Stimulated activated naive CD8-positive, alpha-beta T cell treated with anti-CD3 and anti-CD28 coated beads, Interleukin-15, Interleukin-2, amounts not matched to agents 100 ng/mL and 50 ng/mL, for 24 hours (primary cell): ENCODE results near the gene ENOPH1.

Experiments used
- H3K27ac Mint-ChIP-seq: one replicate; pipeline ENCODE4 v1.8.0; 2021; ENCODE audit warnings: mild to moderate bottlenecking, mixed read lengths
- H3K27me3 Mint-ChIP-seq: one replicate; pipeline ENCODE4 v1.8.0; 2021; ENCODE audit warnings: mixed read lengths
- H3K36me3 Mint-ChIP-seq: one replicate; pipeline ENCODE4 v1.8.0; 2021; ENCODE audit warnings: low read depth, mixed read lengths
- H3K4me1 Mint-ChIP-seq: one replicate; pipeline ENCODE4 v1.8.0; 2021; ENCODE audit warnings: low read depth, mixed read lengths
- H3K4me3 Mint-ChIP-seq: one replicate; pipeline ENCODE4 v1.8.0; 2021; ENCODE audit warnings: mild to moderate bottlenecking, mixed read lengths
- H3K9me3 Mint-ChIP-seq: one replicate; pipeline ENCODE4 v1.8.0; 2021; ENCODE audit warnings: mixed read lengths

The ENOPH1 gene

DNA sequence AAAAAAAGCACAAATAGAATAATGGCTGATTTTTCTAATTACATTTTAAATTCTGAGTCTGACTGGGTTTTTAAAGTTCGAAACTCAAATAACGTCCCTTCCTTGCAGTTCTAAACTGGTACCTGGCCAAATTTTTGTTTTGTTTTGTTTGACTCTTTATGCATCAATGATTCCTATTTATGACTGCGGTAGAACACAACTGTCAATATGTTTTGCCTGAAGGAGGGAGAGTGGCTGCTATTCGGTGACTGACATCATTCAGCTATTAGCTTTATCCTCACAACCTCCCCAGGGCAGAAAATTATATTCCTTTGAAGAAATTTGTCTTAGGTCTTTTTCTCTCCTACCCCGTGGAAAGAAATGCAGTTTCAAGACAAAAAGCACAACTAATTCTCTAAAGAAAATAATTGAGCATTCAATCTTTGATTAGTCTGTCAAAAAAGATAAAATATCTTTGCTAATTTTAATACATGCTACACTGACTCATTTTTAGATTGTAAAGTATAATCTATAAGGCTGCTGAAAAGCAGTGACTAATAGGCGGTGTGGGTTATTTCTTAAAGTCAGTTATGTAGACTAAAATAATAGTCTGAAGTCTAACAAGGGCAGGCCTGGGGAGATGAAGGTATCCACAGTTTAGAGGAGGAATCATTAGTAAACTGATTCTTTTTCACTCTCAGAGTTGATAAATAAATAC is 69.5 kb downstream of the ENOPH1 start:
- no peak overlapping the region for H3K4me3 Mint-ChIP-seq
- H3K27me3 Mint-ChIP-seq, result no peaks in the 10 kb centered on the region
- H3K36me3 Mint-ChIP-seq, result no peaks in the 10 kb centered on the region
- no peaks in the 10 kb centered on the region for H3K9me3 Mint-ChIP-seq
- H3K27ac Mint-ChIP-seq, result no peak overlapping the region
- H3K4me1 Mint-ChIP-seq, result no peaks in the 10 kb centered on the region

GRCh38 chr4:82500435-82501153 is 70.2 kb downstream of the ENOPH1 start:
- Mint-ChIP-seq H3K27ac (no peak overlapping the region), H3K4me1 (no peaks in the 10 kb centered on the region), H3K36me3 (no peaks in the 10 kb centered on the region), H3K9me3 (no peaks in the 10 kb centered on the region), H3K4me3 (no peak overlapping the region), H3K27me3 (no peaks in the 10 kb centered on the region)

DNA sequence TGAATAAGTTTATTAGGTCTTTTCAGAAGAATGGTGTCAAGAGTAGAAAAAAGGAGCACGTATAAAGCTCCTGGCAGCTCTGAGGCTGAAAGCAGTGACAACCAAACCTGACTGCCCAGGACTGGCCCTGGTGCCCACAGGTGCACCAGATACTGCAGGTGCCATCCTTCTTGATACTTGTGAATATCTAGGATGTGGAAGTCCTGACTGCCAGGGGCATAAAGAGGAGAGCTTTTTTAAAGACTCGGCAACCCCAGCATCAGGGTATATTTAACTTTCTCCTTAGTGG is 70.7 kb downstream of the ENOPH1 start:
- Mint-ChIP-seq H3K27me3 (no peaks in the 10 kb centered on the region), H3K4me3 (no peak overlapping the region), H3K36me3 (no peaks in the 10 kb centered on the region), H3K27ac (no peak overlapping the region), H3K4me1 (no peaks in the 10 kb centered on the region), H3K9me3 (no peaks in the 10 kb centered on the region)

DNA sequence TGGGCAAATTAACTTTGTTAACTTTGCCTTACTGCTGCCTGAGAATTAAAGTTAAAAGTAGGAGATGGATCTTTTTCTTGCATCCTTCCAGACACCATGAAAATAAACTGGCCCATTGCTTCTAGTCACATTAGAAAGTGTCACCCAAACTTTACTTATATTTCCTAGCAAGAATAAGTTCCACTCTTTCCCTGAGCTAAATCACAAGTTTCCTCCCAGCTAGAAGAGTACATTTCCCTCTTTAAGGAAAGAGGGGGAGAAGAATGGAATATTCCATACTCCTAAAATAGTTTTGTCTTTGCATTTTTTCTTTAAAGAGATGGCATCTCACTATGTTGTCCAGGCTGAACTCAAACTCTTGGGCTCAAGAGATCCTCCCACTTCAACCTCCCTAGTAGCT is 77.6 kb downstream of the ENOPH1 start:
- Mint-ChIP-seq H3K4me3 (no peak overlapping the region), H3K9me3 (no peaks in the 10 kb centered on the region), H3K36me3 (no peaks in the 10 kb centered on the region), H3K4me1 (no peaks in the 10 kb centered on the region), H3K27me3 (peaks cover 4% of the 10 kb centered on the region), H3K27ac (no peak overlapping the region)

DNA sequence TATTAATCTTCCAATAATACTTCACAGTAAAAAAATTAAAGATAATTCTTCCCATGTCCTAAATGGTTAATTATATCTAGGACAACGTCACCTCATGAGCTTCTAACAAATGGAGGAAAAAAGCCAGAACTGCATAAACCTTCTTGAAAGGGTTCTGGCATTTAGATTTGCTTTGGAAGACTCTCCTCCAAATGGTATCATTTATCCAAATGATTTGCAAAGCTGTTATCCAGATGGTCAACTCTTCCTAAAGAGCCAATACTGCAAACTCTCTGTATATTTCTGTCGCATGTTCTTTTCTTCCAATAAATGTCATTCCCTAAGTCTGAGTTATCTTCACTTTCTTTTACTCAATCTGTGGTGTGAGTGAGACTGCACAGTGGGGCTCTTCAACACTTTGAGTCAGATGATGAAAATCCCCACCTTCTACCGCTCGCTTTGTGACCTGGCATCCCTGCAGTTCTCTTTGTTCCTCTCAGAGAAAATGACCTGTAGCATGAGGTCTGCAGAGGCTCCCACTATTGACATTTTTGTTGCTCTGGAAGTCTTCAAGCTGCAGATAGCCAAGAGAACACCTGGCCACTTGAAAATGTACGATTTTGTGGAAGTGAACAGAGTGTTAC is 78.5 kb downstream of the ENOPH1 start:
- H3K27me3 Mint-ChIP-seq, result peaks cover 11% of the 10 kb centered on the region
- H3K4me3 Mint-ChIP-seq, result no peak overlapping the region
- H3K9me3 Mint-ChIP-seq, result no peaks in the 10 kb centered on the region
- no peaks in the 10 kb centered on the region for H3K36me3 Mint-ChIP-seq
- H3K27ac Mint-ChIP-seq, result no peak overlapping the region
- H3K4me1 Mint-ChIP-seq, result no peaks in the 10 kb centered on the region

- Mint-ChIP-seq H3K4me3 (no peak overlapping the region), H3K27ac (no peak overlapping the region), H3K4me1 (no peaks in the 10 kb centered on the region), H3K36me3 (no peaks in the 10 kb centered on the region), H3K27me3 (peaks cover 12% of the 10 kb centered on the region), H3K9me3 (no peaks in the 10 kb centered on the region)
These were observed 79.8 kb downstream of the ENOPH1 start for GRCh38 chr4:82510216-82510615.
